GM12878 (cell line): ENCODE data around the gene CCM2. TPM values are rescaled to one million over a fixed set of nuclear protein-coding genes. Genes with fewer than 3 reads are reported as not detected.

Experiments used
- ATAC-seq: fragments of 200-7000 bp; cut with Tn5 transposase; 3 replicates; pipeline ENCODE4 v1.9.1; 2020; ENCODE audit warnings: mild to moderate bottlenecking, moderate library complexity
- BruUV-seq: library from RNA; stranded (reverse); fragments of 400-500 nt; replicated peaks from 2 replicates; lab custom pipeline; 2021; lab: Mats Ljungman, UMichigan
- CTCF ChIA-PET: fragments of 300-600 bp; sonication (Branson Sonifier 250); formaldehyde crosslinking; extraction: SDS; loops from one replicate; lab custom pipeline; 2021; ENCODE audit warnings: inconsistent platforms; lab: Yijun Ruan, JAX
- POLR2A ChIA-PET: fragments of 350-600 bp; formaldehyde crosslinking; extraction: SDS; loops from one replicate; lab custom pipeline; 2021; ENCODE audit warnings: inconsistent platforms; lab: Charles Lee
- RAD21 ChIA-PET: fragments of 300-600 bp; sonication (Branson Sonifier 250); formaldehyde crosslinking; loops from one replicate; lab custom pipeline; 2023; ENCODE audit warnings: antibody characterized with exemption; ENCODE audit not compliant: unreplicated experiment; lab: Charles Lee
- SMC1A ChIA-PET: fragments of 300-600 bp; sonication (Branson Sonifier 250); formaldehyde crosslinking; loops from one replicate; lab custom pipeline; 2023; ENCODE audit not compliant: unreplicated experiment, uncharacterized antibody; lab: Charles Lee
- DNase-seq: peaks from one replicate; pipeline ENCODE4 v3.0.0-alpha.2; 2011; ENCODE audit warnings: low read depth, low spot score
- FAIRE-seq: peaks from 3 replicates; lab custom pipeline; 2011; peaks lifted over from hg19 to GRCh38; lab: Jason Lieb, UNC
- H2AFZ ChIP-seq: 2 replicates; pipeline ENCODE4 v1.6.0; 2011; ENCODE audit warnings: low read depth, low read length, control low read depth; ENCODE audit not compliant: control insufficient read depth
- H3K27ac ChIP-seq: 2 replicates; pipeline ENCODE4 v1.5.1; 2011; ENCODE audit warnings: control low read depth; ENCODE audit not compliant: control insufficient read depth, insufficient read depth
- H3K27me3 ChIP-seq, 2 experiments: replicated peaks in 1 of 2; 2 replicates each; pipeline versions ENCODE4 v1.6.0 to v1.6.1; 2011; ENCODE audit warnings: low read length in 1 of 2; ENCODE audit not compliant: control insufficient read depth in 2 of 2, insufficient read depth in 2 of 2
- H3K36me3 ChIP-seq, 2 experiments: 2 replicates each; pipeline ENCODE4 v1.5.1; 2011; ENCODE audit warnings: low read length in 1 of 2; ENCODE audit not compliant: control insufficient read depth in 2 of 2, insufficient read depth in 2 of 2
- H3K4me1 ChIP-seq: 2 replicates; pipeline ENCODE4 v1.6.1; 2011; ENCODE audit warnings: mild to moderate bottlenecking, low read length, moderate library complexity, mixed read lengths; ENCODE audit not compliant: control insufficient read depth, insufficient read depth
- H3K4me2 ChIP-seq: 2 replicates; pipeline ENCODE4 v1.6.0; 2011; ENCODE audit warnings: control low read depth; ENCODE audit not compliant: control insufficient read depth, insufficient read depth
- H3K4me3 ChIP-seq: fragments of 200-600 bp; sonication (generic); 2 replicates; pipeline ENCODE4 v1.5.1; 2016
- H3K79me2 ChIP-seq: 2 replicates; pipeline ENCODE4 v1.6.0; 2011; ENCODE audit warnings: low read length; ENCODE audit not compliant: control insufficient read depth, insufficient read depth
- H3K9ac ChIP-seq: 2 replicates; pipeline ENCODE4 v1.8.0; 2011; ENCODE audit warnings: low read length, control low read depth, mixed read lengths; ENCODE audit not compliant: control insufficient read depth, insufficient read depth
- H3K9me3 ChIP-seq: replicated peaks from 3 replicates; pipeline ENCODE4 v1.5.1; 2011; ENCODE audit warnings: mild to moderate bottlenecking, low read length; ENCODE audit not compliant: control insufficient read depth, insufficient read depth
- H4K20me1 ChIP-seq: 2 replicates; pipeline ENCODE4 v1.6.0; 2011; ENCODE audit not compliant: control insufficient read depth, insufficient read depth
- CBX3 ChIP-seq: fragments of 200-600 bp; sonication (generic); IDR thresholded peaks from 2 replicates; pipeline ENCODE4 v1.6.1; 2016; ENCODE audit warnings: low read depth, borderline replicate concordance
- CEBPB ChIP-seq, 2 experiments: fragments of 150-350 bp in 1 of 2; IDR thresholded peaks; 2 replicates each; pipeline ENCODE4 v1.6.1; 2012 to 2014; ENCODE audit warnings: low read depth in 2 of 2, low read length in 2 of 2, borderline replicate concordance in 1 of 2, inconsistent platforms in 1 of 2
- E2F8 ChIP-seq: fragments of 450-650 bp; IDR thresholded peaks from 2 replicates; pipeline ENCODE4 v1.6.1; 2018; ENCODE audit warnings: mild to moderate bottlenecking, low read depth, moderate library complexity; ENCODE audit not compliant: partially characterized antibody
- GABPA ChIP-seq: IDR thresholded peaks from 2 replicates; pipeline ENCODE4 v1.6.1; 2014; ENCODE audit warnings: antibody characterized with exemption, low read depth, mild to moderate bottlenecking, inconsistent platforms
- HDAC6 ChIP-seq: fragments of 200-600 bp; sonication (generic); IDR thresholded peaks from one replicate; pipeline ENCODE4 v1.8.0; 2017; ENCODE audit warnings: antibody characterized with exemption; ENCODE audit not compliant: unreplicated experiment
- JUND ChIP-seq: IDR thresholded peaks from 2 replicates; pipeline ENCODE4 v1.6.1; 2012; ENCODE audit warnings: low read depth, mild to moderate bottlenecking, low read length, improper control_type of control experiment, moderate library complexity
- PKNOX1 ChIP-seq: fragments of 450-650 bp; IDR thresholded peaks from 2 replicates; pipeline ENCODE4 v1.6.1; 2016; ENCODE audit warnings: mild to moderate bottlenecking
- RB1 ChIP-seq: fragments of 450-650 bp; formaldehyde crosslinking; IDR thresholded peaks from 2 replicates; pipeline ENCODE4 v1.6.1; 2017; ENCODE audit warnings: mild to moderate bottlenecking, borderline replicate concordance
- STAT3 ChIP-seq: IDR thresholded peaks from 2 replicates; pipeline ENCODE4 v1.6.1; 2011; ENCODE audit warnings: low read depth, low read length, improper control_type of control experiment
- TCF3 ChIP-seq: IDR thresholded peaks from 2 replicates; pipeline ENCODE4 v1.6.1; 2012; ENCODE audit warnings: low read depth, mild to moderate bottlenecking, low read length, borderline replicate concordance; ENCODE audit not compliant: insufficient read depth
- USF2 ChIP-seq: IDR thresholded peaks from 2 replicates; pipeline ENCODE4 v1.6.1; 2011; ENCODE audit warnings: low read depth, low read length, improper control_type of control experiment, borderline replicate concordance
- ZBTB4 ChIP-seq: fragments of 450-650 bp; formaldehyde crosslinking; IDR thresholded peaks from 2 replicates; pipeline ENCODE4 v1.4.0; 2022; ENCODE audit warnings: mild to moderate bottlenecking, moderate library complexity
- ZNF622 ChIP-seq: fragments of 450-650 bp; IDR thresholded peaks from 2 replicates; pipeline ENCODE4 v1.6.1; 2017; ENCODE audit warnings: mild to moderate bottlenecking, inconsistent platforms
- WGBS: methylation state at CpG from one replicate; pipeline ENCODE4 v1.1.6; 2016; ENCODE audit warnings: low lambda C conversion rate; ENCODE audit not compliant: insufficient replicate concordance, insufficient coverage; ENCODE audit errors: missing lambda C conversion rate; 5-methylcytosine and 5-hydroxymethylcytosine counted together
- in situ Hi-C: fragments of 300-500 bp; cut with MboI; formaldehyde crosslinking; loops from 9 replicates; pipeline ENCODE4 v1.14.3; 2018; ENCODE audit warnings: mixed read lengths
- intact Hi-C: fragments of 100-400 bp; cut with micrococcal nuclease; formaldehyde crosslinking; loops from one replicate; pipeline ENCODE4 v1.14.2; 2022; ENCODE audit not compliant: unreplicated experiment
- polyA plus RNA-seq, 11 experiments: library from polyadenylated mRNA; depleted of rRNA in 4 of 11; unstranded in 6 of 11; stranded (reverse) in 5 of 11; fragments of >200 nt; fragmentation: Nextera tagmentation in 4 of 11; fragmentation: Illumina TruSeq in 1 of 11; extraction: Ambion mirVana in 4 of 11; extraction: Trizol in 1 of 11; gene quantifications; 1 replicate in 1 of 11; 2 replicates in 10 of 11; pipeline versions ENCODE4 v1.2.1 to v1.2.3, GENCODE V29; 2011 to 2016; ENCODE audit warnings: inconsistent platforms in 2 of 11, missing spikeins in 2 of 11, low read depth in 1 of 11
- total RNA-seq, 4 experiments: library from RNA; depleted of rRNA in 3 of 4; stranded (reverse); fragments of >200 nt in 3 of 4; fragmentation: Illumina TruSeq in 1 of 4; extraction: Trizol in 1 of 4; gene quantifications; 2 replicates each; pipeline versions ENCODE4 v1.2.1 to v1.2.3, GENCODE V29; 2013 to 2021

Gene CCM2
- total and polyA plus RNA-seq, 10 of the 15 experiments (the other 5 are each of a cell fraction or from before 2014, with no cell fraction given), result 1.00 to 82.3 (median 48.7) TPM

- TF ChIP-seq PKNOX1 (no peak), RB1 (no peak), USF2 (no peak)
- TF ChIP-seq, all 136 proteins: peak for 0
Measured at GRCh38 chr7:45085619-45086200, 85.7 kb downstream of the CCM2 start (continued).

- WGBS, result 34% methylated on average over 10 of the region's 15 CpGs
- POLR2A ChIA-PET, result interaction anchor here (0.6 kb wide), 1 partner anchor 477 kb away, joined by 4 read pairs; no protein-coding TSS in a partner anchor
- TF ChIP-seq ZBTB4 (CRISPR knock-in tag) (no peak), ZNF622 (no peak), JUND (no peak), GABPA (no peak), HDAC6 (no peak), E2F8 (no peak), TCF3 (no peak), CEBPB (IDR thresholded peaks at IDR 0.05; ENCODE audit: borderline replicate concordance in 1 of 2, low read depth in 2 of 2, low read length in 2 of 2) (no peak), STAT3 (no peak), CBX3 (no peak)
Measured at GRCh38 chr7:45086331-45087065, 86.5 kb downstream of the CCM2 start.

More at GRCh38 chr7:45086331-45087065, 86.5 kb downstream of the CCM2 start:
- Histone ChIP-seq H3K27me3 (peaks cover 2% of the 10 kb centered on the region in 2 experiments; a peak in 3 of 4 replicates), H3K9ac (no peak overlapping the region), H4K20me1 (no peaks in the 10 kb centered on the region), H3K9me3 (no peaks in the 10 kb centered on the region), H2AFZ (no peak overlapping the region), H3K4me1 (no peaks in the 10 kb centered on the region), H3K36me3 (no peaks in the 10 kb centered on the region), H3K79me2 (no peaks in the 10 kb centered on the region), H3K4me2 (no peak overlapping the region), H3K27ac (no peak overlapping the region), H3K4me3 (no peak overlapping the region)
- no peak for FAIRE-seq
- RAD21 ChIA-PET, result no interaction called here
- in situ Hi-C loops, result no loop called here
- intact Hi-C loops, result no loop called here
- CTCF ChIA-PET, result no interaction called here
- SMC1A ChIA-PET, result interaction anchor here (0.9 to 1.0 kb wide), 2 partner anchors 40 to 113 kb away, joined by 3 to 4 read pairs; no protein-coding TSS in a partner anchor
- no TSS peak for BruUV-seq
- no peak for ATAC-seq
- no peak for DNase-seq
